HS-27A (cell line): ENCODE measurements around the gene IL10.
"Not testable (repeated sequence)": the region's sequence is repeated elsewhere in the genome, so short reads cannot be mapped to it uniquely, and the experiment has no call there.

ENCODE experiments used
- DNase-seq: peaks from one replicate; pipeline ENCODE4 v3.0.0-alpha.2; 2012; ENCODE audit warnings: low read depth, missing footprints

IL10 gene

GRCh38 chr1:206793620-206794019, 21.3 kb upstream of the IL10 start:
- DNase-seq, result no peak

DNA sequence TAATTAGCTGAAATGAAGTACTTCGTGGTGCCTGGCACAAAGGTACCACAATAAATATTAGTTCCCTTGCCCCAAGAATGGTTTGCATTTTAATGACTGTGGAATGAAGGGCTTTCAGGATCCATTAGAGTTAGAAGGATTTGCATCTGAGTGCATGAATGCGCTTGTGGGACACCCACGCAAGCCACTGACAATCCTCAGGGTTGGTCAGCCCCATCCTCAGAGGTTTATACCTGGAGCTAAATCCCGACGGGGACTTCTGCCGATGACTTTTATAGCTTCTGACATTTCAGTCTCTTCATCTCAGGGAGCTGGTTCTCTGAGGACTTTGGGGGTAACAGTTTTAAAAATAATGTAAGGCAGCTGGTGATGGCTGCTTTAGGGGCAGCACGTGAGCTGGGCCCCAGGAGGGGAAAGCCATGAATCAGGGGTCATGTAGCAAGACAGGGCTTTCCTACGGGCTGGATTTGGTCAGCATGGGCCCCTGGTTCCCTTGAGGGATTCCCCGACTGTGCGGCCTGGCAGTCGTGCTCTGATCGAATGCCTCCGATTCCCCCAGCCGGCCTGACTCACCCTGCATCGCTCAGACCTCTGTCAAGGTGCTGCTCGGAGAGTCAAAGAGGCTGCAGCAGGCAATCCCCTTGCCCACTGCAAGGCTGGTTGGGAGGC, 20.8 kb upstream of the IL10 start:
- DNase-seq, result no peak

- no peak for DNase-seq
Measured at GRCh38 chr1:206790502-206791250, 18.4 kb upstream of the IL10 start.

DNA sequence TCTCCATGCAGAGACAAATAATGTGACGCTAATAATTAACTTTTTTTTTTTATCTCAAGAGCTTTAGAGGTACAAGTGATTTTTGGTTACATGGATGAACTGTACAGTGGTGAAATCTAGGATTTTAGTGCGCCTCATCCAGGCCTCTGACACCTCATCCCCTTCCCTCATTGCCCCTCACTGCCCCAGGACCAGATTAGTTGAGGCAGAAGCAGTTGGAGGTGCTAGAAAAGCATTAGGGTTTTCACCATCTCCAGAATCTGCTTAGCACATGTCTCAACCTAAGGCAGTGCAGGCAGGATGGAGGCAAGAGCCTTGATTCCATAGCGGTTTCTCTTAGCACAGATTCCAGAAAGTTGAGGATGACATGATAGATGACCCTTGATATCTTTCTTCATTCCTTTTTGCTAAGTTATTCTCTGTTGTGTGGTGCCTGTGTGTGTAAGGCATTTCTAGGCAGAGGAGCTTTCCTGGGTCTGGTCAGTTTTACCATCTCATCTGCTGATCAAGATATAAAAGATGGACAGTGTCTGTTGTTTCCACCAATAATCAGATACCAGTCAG, 16.3 kb upstream of the IL10 start:
- DNase-seq, result no peak

GRCh38 chr1:206787891-206788290, 15.6 kb upstream of the IL10 start:
- DNase-seq, result no peak

DNA sequence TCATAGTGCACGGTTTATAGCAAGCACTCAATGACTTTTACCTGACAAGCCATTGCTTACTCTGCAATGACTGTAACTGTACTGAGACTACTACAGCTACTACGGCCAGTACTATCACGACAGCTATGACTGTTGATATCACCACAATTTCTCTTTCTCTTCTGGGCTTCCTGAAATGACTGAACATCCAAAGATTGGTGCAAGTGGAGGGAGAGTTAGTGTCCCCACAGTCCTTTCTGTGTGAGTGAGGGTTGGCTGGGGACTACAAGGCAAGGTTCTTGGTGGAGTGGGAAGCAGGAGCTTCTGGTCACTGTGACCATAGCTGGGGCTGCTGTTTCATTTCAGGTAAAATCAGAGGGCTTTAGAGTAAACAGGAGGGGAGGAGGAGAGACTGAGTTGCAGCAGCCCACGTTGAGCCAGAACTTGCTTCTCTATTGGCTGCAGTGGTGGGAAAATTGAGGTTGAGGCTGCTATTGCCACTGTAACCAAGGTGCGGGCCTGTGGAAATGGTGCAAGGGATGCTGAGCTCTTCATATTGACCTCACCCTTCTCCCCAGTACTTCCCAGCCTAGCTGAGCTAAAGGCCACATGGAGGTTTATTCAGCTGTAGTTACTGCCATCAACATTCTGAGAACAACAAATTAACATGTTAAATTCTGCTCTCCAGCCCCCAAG, 14.1 kb upstream of the IL10 start:
- DNase-seq, result no peak

DNA sequence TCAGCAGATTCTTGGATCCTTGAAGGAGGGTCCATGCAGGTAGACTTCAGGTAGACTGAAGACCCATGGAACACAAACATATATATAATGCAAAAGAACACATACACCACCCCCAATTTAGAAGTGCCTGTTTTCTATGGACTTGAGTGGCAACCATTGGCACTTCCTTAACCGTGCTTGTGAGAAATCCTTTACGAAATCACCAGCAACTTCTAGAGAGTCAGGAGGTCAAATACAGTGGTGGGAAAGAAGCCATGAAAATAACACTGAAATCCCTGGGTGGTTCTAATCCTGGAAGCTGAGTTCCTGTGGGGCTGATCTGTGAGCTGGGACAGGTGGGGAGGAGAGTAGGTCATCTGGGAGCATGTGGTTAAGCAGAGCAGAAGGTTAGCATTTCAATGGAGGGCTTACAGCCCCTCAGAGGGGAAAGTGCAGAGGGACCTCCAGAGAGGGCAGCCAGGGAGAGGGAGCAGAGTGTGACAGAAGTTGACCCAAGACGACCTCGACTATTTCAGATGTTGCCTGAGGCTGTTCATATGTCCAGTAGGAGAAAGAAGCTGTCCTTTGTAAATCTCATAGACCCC, 13.0 kb upstream of the IL10 start:
- no peak for DNase-seq

DNA sequence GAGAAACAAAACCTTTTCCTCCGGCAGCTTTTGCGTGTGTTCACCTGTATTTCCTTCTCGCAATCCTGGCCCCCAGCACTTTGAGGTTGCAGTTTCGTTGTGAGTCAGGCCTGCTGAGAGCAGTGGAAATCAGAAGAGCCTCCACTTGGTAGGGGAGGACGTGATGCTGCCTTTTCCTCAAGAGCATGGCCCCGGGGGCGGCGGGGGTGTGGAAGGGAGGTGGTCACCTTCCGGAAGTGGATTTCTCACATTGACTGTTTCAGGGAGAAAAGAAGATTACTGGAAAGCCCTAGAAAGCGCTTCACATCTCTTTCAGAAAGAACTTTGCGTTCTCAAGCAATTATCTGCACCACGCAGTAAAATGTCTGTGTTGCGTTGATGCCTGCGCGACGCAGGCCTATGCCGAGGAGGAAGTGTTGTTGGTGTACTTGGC, 12.2 kb upstream of the IL10 start:
- no peak for DNase-seq

DNA sequence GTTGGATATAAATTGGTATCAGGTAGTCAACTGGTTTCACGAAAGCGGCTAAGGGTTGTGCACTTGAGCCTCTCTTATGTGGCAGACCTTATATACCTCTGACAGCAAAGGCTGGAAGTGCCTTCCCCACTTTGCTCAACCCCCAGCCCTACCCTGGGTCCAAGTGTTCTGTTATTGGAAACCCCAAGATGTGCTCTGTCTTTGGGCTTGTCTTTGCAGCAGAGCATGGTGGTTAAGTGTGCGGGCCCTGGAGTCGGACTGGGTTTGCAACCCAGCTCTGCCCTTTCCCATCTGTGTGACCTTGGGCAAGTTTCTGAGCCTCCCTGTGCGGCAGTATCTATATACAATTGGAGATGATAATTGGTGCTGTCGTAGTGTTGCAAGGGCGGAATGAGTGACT, 11.2 kb upstream of the IL10 start:
- DNase-seq, result no peak

GRCh38 chr1:206782448-206782847, 10.2 kb upstream of the IL10 start:
- no peak for DNase-seq

DNA sequence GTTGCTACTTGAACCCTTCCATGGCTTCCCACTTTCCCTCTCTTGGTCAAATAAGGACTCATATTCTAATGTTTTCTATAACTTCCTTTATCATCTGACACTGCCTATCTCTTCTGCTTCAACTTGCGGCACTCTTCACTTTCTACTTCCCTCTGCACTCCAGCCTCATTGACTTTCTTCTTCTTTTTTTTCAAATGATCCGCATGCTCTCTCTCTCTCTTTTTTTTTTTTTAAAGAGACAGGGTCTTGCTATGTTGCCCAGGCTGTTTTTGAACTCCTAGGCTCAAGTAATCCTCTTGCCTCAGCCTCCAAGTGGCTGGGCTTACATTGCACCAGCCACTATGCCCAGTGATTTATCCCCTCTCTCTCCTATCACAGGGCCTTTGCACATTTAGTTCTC, 7.3 kb upstream of the IL10 start:
- no peak for DNase-seq

GRCh38 chr1:206778911-206779310, 6.6 kb upstream of the IL10 start:
- DNase-seq, result not testable (repeated sequence)

- no peak for DNase-seq
Measured at GRCh38 chr1:206778031-206778430, 5.7 kb upstream of the IL10 start.

- DNase-seq, result no peak
Measured at GRCh38 chr1:206776229-206776628, 3.9 kb upstream of the IL10 start.

DNA sequence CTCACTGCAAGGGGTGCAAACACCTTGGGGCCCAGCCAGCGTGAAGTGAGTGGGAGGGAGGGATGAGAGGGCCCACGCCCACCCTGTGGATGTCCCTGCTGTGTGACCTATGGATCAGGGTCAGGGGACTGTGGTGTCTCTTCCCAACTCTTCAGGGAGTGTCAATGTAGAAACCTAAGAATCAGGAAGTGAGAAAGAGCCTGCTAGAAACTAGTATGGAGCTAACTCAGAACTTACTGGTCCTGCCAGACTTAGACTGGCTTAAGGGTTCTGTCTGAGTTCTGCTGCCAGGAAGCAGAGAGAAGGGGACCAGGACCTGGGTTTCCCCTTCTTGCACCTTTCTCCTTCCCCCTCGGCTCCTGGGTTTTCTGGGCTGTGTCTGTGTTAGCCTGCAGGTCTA, 1.8 kb upstream of the IL10 start:
- no peak for DNase-seq

DNA sequence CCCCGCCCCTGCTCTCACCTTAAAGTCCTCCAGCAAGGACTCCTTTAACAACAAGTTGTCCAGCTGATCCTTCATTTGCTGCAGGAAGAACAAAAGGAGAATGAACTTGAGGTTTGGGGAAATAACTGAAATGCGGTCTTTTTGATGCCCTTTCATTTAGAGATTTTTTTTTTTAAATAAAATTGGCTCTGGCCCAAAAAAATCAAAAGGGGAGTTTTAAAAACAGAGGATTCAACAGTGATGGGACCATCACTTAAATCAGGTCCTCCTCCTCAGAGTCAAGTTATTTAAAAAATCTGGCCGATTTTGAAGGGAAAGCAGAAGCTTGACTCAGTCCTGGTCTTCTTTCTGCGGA, 979 bp downstream of the IL10 start:
- DNase-seq, result no peak

- no peak for DNase-seq
Measured at GRCh38 chr1:206770531-206771337, 1.6 kb downstream of the IL10 start, which contains the start of gene IL19. IL19 (plus strand) TSS chr1:206770773; CDS start chr1:206836663, 65,890 bp downstream.

DNA sequence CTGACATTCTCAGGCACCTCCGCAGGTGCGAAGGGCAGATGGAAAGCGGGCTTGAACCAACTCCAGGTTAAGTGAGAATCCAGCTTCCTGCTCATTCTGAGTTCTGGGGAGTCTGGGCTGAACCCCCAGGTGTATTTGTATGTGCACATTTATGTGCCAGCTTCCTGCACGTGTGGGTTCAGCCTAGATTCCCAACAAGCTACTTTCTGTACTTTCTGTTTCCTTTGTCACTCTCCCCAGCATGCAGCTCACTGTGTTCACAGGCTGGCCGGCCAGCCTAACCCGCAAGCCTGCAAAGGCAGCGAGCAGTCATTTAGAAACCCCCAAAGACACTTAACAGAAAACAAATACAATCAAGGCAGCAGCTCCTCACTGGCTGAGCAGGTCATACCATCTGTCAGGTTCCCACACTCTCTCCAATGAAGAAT, 3.0 kb downstream of the IL10 start:
- DNase-seq, result no peak

DNA sequence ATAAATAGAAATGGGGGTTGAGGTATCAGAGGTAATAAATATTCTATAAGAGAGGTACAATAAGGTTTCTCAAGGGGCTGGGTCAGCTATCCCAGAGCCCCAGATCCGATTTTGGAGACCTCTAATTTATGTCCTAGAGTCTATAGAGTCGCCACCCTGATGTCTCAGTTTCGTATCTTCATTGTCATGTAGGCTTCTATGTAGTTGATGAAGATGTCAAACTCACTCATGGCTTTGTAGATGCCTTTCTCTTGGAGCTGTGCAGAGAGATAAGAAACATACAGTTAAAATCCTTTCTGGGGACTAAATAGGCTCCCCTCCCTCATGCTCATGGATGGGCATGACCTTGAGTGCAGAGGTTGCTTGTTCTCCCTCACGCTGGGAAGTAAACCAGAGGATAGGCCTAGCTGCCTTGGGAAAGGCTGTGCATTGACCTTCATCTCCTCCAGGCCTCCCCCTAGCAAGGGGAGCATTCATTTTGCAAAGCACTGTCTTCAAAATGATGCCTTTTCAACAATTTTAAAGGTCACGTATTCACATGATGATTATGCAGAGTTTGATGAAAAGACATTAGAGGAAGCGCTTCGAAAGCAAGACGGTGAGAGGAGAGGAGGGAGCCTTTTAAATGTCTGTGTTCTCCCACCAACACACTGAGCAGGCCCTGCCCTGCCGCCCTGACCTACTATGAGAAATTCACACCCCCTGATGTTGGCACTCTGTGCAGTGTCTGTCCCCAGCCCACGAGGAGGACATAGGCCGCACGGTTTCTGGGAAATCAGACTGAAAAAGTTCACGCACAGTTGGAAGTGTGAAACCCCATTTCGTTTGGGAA, 3.6 kb downstream of the IL10 start:
- no peak for DNase-seq

DNA sequence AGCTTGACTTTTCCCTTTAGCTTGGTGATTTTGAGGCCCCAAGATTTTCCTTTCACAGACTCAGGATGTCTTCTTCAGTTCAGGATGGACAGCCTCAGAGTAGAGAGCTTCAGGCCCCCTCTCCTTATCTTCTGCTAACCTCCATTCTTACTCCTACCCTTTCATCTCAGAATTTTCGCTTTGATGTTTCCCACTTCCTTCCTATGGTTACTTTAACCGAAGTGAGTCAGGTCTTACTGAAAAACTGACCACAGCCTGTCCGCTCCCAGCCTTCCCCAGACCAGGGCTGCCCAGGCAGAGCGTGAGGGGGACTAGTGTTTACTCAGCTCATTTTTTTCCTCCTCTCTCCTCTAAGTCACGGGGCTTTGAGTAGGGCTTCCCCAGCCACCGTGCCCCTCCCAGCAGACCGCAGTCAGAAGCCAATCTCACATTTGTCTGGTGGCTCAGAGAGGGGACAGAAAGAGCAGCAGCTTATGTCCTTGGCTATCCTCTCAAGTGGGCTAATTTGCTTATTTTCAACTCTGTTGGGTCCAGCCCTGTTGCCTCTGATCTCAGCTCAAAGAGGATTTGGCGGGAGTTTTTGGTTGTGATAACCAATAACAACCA, 5.9 kb downstream of the IL10 start:
- DNase-seq, result peak; percentile 45
